PFSK-1 (cell line): Measurements from ENCODE around the gene NCK2.

Source experiments
- FOXP2 ChIP-seq: optimal IDR thresholded peaks from 2 replicates; pipeline ENCODE3; 2011; ENCODE audit warnings: borderline replicate concordance, control low read depth, inconsistent platforms; ENCODE audit not compliant: insufficient read depth; ENCODE audit errors: extremely low read length, extremely low read depth
- POLR2AphosphoS5 ChIP-seq: IDR thresholded peaks from 2 replicates; pipeline ENCODE4 v1.6.1; 2012; ENCODE audit warnings: low read depth, mild to moderate bottlenecking, control low read depth, low read length, moderate library complexity
- SIN3A ChIP-seq: IDR thresholded peaks from 2 replicates; pipeline ENCODE4 v1.6.1; 2012; ENCODE audit warnings: mild to moderate bottlenecking, low read length, moderate library complexity, borderline replicate concordance; ENCODE audit not compliant: insufficient read depth
- TAF1 ChIP-seq: IDR thresholded peaks from 2 replicates; pipeline ENCODE4 v1.6.1; 2012; ENCODE audit warnings: low read length, control low read depth, borderline replicate concordance; ENCODE audit not compliant: insufficient read depth
- TF ChIP-seq, protein P1 (sequence below), 2 experiments: IDR thresholded peaks; 2 replicates each; pipeline versions ENCODE4 v1.6.1 to v1.8.0; 2011 to 2012; ENCODE audit warnings: low read depth in 2 of 2, low read length in 2 of 2, control low read depth in 1 of 2, inconsistent platforms in 1 of 2, mild to moderate bottlenecking in 1 of 2, moderate library complexity in 1 of 2; ENCODE audit not compliant: insufficient read depth in 1 of 2

NCK2 gene

DNA sequence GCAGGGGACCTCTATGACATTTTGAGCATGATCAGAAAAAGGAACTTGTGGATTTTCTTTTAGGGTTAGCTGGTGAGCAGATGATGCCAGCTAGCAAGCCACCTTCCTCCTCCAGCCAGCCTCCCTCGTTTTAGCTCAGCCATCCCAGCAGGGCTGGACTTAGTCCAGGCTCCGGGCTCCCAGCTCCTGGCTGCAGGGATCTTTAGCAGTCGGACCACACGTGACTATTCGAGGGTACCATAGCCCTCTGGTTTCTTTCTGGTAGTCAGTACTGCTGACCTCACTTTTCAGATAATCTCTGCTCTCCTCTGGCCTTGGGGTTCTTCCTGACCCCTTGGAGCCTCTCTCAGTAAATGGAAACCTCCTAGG, 31.8 kb downstream of the NCK2 start:
- TF ChIP-seq SIN3A (no peak), FOXP2 (no peak), TAF1 (no peak), POLR2AphosphoS5 (no peak)
- TF ChIP-seq, protein P1, sequence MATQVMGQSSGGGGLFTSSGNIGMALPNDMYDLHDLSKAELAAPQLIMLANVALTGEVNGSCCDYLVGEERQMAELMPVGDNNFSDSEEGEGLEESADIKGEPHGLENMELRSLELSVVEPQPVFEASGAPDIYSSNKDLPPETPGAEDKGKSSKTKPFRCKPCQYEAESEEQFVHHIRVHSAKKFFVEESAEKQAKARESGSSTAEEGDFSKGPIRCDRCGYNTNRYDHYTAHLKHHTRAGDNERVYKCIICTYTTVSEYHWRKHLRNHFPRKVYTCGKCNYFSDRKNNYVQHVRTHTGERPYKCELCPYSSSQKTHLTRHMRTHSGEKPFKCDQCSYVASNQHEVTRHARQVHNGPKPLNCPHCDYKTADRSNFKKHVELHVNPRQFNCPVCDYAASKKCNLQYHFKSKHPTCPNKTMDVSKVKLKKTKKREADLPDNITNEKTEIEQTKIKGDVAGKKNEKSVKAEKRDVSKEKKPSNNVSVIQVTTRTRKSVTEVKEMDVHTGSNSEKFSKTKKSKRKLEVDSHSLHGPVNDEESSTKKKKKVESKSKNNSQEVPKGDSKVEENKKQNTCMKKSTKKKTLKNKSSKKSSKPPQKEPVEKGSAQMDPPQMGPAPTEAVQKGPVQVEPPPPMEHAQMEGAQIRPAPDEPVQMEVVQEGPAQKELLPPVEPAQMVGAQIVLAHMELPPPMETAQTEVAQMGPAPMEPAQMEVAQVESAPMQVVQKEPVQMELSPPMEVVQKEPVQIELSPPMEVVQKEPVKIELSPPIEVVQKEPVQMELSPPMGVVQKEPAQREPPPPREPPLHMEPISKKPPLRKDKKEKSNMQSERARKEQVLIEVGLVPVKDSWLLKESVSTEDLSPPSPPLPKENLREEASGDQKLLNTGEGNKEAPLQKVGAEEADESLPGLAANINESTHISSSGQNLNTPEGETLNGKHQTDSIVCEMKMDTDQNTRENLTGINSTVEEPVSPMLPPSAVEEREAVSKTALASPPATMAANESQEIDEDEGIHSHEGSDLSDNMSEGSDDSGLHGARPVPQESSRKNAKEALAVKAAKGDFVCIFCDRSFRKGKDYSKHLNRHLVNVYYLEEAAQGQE (IDR thresholded peaks at IDR 0.05; ENCODE audit: insufficient read depth in 1 of 2, low read depth in 2 of 2, low read length in 2 of 2): no peak

DNA sequence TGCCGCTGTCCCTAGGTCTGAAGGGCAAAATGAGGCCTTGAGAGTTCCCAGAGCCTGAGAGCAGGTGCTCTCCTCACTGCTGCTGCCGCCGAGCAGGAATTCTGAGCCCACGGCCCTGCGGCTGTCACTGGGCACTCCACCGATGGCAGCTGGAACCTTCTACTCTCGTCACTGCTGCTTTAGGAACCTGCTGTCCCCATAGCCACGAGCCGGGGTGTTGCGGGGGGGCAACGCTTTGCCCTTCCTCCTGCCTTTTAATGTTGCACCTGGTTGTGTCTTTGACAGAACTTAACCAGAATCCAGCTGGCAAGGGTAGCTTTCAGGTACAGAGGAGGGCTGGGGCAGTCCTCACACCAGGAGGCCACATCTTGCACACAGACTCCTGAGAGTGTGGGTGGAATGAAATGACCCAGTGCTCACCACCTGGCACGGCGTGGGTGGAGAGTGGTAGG, 32.3 kb downstream of the NCK2 start:
- TF ChIP-seq, protein P1 (IDR thresholded peaks at IDR 0.05; ENCODE audit: insufficient read depth in 1 of 2, low read depth in 2 of 2, low read length in 2 of 2): no peak
- no peak for TF ChIP-seq SIN3A
- no peak for TF ChIP-seq TAF1
- TF ChIP-seq POLR2AphosphoS5: no peak
- no peak for TF ChIP-seq FOXP2

DNA sequence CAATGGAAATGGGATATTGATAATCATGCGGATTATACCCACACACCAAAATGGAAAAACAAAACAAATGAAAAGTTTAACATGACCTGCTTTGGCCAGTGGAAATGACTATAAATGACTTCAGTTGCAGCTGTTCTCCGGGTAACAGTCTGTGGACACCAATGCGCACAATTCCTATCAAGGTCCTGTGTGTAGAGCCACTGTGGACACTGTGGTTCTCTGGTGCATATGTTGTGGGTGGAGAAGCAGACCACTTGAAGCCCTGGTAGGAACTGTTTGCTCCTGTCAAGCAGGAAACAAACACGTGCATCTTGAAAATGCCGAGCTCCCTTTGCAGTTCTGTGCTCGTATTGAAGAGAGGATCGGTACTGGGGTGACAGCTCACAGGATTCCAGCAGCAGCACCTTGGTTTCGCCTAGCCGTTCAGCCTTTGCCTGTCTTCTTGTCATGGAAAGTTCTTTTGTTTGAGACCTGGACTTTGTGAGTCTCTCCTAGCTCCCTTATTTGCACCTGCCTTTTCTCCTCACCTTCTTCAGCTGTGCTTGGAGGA, 32.9 kb downstream of the NCK2 start:
- TF ChIP-seq POLR2AphosphoS5: no peak
- TF ChIP-seq TAF1: no peak
- no peak for TF ChIP-seq FOXP2
- TF ChIP-seq, protein P1 (IDR thresholded peaks at IDR 0.05; ENCODE audit: insufficient read depth in 1 of 2, low read depth in 2 of 2, low read length in 2 of 2): no peak
- TF ChIP-seq SIN3A: no peak

DNA sequence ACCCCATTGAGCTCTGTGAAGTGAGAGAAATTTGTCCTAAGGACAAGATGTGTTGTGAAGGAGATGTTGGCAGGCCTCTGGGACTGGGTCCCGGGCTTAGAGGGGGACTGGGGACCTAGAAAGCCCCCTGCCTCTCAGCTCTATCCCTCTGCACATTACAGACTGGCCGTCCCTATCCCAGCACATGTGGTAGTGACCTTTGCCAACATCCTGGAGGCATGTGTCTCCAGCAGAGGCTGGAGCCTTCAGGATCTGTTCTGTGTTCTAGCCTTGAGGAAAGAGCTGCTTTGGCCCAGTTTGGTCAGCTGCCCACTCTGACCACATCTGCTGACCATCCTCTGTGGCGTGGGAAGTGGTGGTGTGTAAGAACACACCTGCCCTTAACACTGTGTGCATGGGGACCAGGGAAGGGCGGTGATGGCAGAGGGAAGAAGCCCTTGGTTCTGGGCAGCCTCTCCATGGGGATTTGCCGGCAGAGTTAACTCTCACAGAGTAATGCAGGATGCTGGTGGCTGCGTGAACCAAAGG, 33.4 kb downstream of the NCK2 start:
- TF ChIP-seq FOXP2 (no peak), TAF1 (no peak), POLR2AphosphoS5 (no peak), SIN3A (no peak)
- TF ChIP-seq, protein P1 (IDR thresholded peaks at IDR 0.05; ENCODE audit: insufficient read depth in 1 of 2, low read depth in 2 of 2, low read length in 2 of 2): no peak

DNA sequence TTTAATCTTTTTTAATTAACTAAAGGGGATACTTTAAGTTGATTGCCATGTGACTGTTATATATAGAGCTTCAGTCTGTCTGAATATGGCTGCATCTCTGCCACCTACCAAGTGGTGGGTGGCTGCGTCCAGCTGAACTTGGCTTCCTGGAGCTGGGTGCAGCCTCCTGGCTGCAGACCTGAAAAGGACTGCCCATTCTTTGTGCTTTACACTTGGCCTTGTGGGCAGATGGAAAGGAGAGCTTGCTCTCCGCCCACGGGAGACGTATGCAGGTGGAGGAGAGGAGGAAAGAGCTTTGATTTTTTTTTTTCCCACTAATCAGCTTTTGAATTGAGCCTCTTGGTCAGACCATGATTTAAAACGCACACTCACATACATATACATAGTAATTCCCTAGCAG, 34.7 kb downstream of the NCK2 start:
- TF ChIP-seq TAF1 (no peak), POLR2AphosphoS5 (no peak), FOXP2 (no peak), SIN3A (no peak)
- TF ChIP-seq, protein P1 (IDR thresholded peaks at IDR 0.05; ENCODE audit: insufficient read depth in 1 of 2, low read depth in 2 of 2, low read length in 2 of 2): no peak
